GM19025 (cell line): ENCODE data around the gene ZBTB7C.

Experiments
- ATAC-seq: cut with Tn5 transposase; IDR thresholded peaks from one replicate; pipeline ENCODE4 v1.9.1; 2021; ENCODE audit warnings: mild to moderate bottlenecking, low read depth, moderate library complexity; ENCODE audit not compliant: unreplicated experiment

ZBTB7C gene

DNA sequence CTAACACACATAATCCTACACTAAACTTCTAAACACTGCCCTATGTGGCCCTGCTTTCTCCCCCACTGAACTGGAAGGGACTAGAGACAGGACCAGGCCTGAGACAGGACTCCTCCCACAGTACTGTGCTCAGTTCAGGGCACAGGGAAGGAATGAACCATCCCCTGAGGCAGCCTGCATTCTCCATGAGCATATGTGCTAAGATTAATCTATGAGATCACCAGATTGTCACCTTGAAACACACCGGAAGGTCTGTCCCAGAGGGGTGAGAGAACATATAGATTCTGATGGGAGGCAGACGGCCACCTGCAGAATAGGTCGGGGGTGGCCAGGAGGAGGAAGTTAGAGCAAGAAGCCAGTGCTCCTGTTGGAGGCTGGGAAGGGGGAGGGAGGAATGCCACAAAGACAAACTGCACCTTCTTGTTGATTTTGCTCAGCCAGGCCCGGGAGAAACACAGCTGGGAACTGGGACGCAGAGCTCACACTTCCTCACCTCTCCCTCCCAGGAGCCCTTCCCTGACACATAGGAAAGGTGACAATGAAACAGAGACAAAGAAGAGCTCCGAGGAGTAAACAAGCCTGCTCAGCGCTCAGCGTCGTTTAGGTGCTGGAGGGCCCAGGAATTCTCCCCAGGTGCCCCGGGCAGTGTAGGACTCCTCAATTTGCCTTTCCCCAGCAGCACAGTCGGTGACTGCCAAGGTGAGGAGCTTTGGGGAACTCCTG lies 52.1 kb downstream of the ZBTB7C start:
- ATAC-seq, result no peak

DNA sequence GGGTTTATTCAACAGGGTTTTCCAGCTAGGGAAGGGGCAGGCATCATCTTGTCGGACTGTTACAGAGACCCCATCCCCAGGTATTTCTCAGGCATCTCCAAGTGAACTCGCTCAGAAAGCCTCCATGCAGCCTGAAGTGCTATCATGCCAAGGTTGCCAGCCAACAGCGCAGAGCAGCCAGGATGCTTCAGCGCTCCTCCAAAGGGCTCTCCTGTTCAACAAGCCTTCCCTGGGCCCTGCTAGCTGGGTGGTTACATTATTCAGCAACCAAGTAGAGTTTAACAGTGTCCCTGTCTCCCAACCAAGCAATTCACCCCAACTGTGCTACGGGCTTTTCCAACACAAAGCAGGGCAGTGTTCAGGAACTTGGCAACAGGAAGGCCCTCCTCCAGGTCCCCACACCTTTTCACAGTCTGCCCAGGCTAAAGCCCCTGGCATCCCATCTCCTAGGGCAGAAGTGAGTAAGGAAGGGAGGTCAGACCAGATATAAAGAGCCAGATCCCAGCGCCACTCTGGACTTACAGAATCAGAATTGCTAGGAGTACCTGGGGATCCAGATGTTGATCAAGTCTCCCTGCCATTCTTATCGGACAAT lies 52.9 kb downstream of the ZBTB7C start:
- ATAC-seq, result no peak

DNA sequence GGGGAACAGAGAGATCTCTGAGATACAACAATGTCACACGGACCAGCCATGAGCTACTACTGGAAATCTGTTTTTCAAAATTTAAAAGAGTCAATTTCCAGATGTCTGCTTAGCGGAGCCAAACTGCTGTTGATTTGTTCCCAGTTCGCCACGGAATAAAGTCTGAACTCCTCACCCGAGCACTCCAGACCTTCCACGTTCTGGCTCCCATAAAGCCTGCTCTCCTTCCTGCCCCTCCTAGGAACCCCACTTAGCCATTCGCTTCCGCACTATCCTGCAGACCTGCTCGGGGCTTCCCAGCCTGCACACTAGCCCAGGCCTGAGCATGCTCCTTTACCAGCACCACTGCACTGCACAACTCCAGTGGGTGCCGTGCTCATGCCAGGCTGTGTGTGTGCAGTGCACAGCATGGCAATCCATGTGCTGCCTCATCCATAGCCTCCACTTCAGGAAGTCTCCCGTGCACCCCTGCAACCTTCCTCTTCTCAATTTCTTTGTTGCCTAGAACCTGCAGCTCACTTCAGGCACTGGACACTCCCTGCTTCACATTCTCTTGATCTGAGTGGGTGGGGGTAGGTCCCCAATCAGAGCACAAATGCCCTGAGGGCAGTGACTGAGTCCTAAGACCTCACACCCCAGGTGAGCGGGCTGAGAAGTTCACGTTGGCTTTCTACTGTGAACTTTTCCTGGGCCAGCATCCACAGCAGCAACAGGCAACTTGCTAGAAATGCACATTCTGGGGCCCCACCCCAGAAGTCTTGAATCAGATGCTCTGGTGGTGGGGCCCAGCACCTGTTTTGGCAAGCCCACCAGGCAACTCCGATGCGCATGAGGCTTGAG lies 53.7 kb downstream of the ZBTB7C start:
- no peak for ATAC-seq

DNA sequence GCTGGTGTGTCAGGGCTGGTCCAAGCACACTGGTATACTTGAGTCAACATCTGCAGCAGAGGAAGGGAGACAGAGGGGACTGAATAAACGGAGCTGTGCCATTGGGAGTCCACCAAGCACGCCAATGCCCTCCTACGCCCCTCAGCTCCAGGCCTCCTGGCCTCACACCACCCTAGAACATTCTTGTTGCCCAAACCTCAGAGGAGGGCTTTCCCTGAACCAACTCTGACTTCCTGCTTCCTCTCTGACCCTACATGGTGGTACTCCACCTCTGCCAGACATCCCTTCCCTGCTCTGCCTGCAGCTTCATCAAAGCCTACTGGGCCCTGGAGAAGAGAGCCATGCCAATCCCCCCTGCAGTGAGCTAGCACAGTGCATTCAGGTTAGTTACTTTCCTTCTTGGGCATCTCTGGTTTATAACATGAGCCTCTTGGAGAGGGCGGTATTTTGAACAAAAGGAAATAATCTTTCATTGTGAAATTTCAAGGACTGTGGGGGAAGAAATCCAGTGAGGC lies 54.4 kb downstream of the ZBTB7C start:
- ATAC-seq, result no peak

DNA sequence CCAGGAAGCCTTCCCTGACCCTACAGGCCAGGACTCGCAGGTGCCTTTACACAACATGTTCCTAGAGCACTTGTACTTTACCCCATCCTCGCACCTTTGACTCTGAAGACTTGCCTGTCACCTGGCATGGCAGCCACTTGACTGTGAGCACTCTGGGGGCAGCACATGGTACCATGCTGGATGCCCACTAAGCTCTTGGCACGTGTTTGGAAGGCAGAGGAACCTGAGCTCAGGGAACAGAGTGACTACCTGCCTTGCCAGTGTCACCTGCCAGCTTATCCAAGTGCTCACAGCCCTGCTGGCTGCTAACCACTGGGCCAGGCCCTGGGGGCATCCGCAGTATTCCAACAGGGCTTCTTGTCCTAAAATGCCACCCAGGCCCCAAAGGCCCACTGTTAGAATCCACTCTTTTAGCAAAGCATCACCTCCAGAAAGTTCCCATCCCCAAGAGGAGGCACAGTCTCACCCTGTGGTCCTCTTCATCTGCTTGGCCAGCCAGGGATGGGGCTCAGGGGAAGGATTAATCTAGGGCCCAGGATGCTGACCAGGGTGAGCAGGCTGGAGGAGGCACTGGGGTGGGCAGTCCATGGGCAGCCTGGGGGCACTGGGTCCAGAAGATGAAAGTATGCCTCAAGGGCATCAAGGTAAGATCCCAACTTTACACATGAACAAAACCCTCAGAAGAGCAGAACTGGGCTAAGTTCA lies 57.0 kb downstream of the ZBTB7C start:
- ATAC-seq, result no peak

DNA sequence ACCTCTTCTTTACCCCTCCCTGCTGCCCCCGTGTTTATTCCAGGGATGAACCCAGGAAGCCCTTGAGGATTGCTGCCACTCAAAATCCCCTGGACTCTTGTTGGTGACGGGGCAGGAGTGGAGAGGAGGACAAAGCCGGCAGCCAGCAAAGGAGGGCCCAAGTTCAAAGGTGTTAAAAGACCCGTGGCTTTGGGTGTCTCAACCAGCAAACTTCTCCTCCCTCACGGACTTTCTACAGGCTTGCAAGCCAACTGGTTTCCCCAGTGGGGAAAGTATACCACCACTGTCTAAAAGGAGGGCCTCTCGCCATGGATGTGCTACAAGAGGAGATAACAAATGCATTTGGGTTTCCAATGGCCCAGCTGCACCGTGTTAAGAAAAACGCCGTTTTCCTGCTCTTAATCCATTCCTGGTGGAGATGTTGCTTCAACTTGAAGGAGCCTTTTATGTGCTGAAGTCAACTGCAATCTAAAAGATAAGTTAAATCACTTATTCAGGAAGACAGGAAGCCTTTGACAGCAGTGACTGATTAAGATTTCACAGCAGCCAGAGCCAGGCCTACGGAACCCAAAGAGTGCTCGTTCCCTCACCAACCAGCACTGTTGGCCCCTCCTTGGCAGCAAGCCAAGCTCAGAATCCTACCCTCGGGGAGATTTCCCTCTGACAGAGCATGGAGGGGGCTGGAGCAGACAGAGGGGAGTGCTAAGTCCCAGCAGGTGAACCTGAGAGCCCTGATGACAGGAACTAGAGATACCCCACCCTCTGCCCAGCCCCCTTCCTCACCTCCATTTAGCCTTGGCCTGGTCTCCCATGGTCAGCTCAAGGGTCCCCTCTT lies 57.8 kb downstream of the ZBTB7C start:
- no peak for ATAC-seq

DNA sequence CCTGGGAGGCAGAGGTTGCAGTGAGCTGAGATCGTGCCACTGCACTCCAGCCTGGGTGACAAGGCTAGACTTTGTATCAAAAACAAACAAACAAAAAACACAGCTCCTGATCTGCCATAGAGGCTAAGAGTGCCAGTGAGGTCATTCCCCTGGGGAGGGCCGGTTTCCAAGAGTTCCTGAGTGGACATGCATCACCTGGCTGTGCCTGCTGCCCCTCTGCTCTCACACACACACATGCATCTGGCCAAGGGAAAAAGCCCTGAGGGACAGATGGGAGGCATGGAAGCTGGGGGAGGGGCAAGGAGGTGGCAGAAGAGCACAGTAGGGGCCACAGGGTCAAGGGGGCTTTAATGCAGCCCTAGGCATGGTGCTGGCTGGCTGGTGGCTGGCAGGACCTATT lies 60.4 kb downstream of the ZBTB7C start:
- ATAC-seq, result no peak

DNA sequence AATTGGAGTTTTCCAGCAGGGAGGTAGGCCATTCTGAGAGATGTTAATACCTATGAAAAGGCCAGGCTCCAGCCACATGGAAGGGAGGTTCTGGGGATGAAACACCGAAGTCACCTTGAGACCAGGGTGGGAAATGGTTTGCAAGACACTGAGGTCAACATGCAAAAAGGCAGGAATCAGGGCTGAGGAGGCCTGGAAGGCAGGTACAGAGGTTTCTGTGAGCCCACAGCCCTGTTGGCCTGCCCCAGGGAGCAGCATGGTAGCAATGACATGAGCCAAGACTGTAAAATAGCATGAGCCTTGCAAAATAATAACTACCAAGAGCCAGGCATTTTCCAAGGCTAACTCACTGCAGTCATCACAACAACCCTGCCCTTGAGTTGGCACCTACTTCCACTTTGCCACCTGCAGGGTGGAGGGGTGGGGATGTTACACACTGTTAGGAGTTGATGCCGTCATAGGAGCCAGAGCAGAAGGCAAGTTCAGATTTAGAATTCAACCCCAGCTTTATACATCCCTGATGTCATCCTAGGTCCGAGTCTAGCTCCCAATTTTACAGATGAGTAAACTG lies 61.3 kb downstream of the ZBTB7C start:
- no peak for ATAC-seq

DNA sequence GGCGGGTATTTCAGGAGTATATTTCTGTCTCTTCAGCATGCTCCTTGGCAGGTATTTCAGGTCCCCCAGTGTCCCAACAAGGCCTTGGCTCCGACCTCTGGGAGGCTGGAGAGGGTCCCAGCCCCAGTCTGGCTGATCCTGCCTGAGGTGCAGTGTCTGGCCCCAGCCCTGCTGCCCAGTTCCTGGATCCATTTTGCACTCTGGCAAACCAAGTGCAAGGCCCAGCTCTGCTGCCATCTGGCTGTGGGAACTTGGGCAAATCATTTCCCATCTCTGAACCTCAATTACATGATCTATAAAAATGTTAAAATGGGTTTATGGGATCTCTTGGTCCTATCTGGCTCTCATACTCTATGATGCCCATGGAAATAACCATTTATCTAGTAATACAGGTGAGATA lies 63.6 kb downstream of the ZBTB7C start:
- no peak for ATAC-seq

DNA sequence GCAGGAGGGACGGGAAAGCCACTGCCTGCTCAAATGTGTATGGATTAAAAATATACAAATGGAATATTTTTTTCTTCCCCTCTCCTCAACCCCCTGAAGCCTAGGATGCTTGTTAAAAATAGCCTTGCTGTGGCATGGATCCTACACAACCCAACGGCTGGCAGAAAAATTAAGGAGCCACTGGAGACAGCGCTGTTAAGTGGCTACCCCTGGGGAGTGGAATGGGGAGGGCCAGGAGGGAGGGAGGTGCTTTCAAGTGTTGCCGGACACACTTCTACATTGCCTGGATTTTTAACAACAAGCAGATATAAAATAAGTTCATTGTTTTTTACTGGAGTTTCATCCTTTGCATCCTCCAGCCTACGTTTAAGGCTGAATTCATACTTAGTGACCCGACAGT lies 66.6 kb downstream of the ZBTB7C start:
- no peak for ATAC-seq

DNA sequence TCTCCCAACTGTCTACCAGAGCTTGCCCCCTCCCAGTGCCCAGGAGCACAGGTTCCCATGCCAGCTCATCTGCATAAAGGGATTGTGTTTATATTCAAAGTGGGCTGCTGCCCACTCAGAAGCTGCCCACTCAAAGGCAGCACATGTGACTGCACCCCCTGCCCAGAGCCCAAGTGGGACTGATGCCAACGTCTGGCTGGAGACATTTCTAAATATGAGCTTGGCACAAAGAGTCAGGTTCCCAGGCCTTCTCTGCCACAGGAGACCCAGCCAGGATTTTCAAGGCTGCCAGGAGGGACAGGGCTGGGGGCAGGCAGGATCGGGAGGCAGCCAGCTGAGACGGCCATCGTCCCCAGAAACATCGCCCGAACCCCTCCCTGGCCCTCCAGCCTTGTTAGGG lies 67.1 kb downstream of the ZBTB7C start:
- ATAC-seq, result no peak

DNA sequence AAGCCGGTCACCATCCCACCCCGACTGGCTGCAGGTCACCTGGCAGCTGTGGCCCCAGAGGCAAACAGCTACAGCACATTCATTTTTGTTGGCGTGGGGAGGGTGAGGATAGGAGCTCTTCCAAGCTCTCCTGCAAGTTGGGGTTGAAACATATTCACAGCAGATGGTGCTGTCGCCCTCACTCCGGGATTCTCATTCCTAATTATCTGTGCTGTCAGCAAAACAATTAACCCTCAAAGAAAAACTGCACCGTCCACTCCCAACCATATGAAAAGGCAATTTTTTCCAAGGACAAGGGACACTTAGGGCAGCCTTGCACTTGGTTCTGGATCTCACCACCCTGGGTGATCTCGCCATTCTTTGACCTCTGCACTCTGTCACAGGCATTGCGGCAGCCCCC lies 68.6 kb downstream of the ZBTB7C start:
- no peak for ATAC-seq

DNA sequence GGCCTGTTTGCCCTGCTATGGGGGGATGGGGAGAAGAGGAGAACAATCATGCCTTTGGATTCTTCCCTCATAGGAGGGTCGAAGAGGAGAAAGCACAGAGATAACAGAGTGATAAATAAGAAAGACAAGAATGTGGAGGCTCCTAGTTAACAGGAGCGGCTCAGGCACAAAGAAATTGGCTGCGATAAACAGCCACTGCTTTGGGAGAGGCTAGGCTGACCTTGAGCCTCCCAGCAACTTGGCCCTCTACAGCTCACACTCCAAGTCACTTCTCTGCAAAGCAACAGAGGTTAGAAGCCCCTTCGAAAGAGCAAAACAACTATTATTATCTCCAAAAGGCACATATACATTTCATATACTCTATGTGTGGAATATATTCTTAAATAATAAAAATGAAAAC lies 69.5 kb downstream of the ZBTB7C start:
- no peak for ATAC-seq

DNA sequence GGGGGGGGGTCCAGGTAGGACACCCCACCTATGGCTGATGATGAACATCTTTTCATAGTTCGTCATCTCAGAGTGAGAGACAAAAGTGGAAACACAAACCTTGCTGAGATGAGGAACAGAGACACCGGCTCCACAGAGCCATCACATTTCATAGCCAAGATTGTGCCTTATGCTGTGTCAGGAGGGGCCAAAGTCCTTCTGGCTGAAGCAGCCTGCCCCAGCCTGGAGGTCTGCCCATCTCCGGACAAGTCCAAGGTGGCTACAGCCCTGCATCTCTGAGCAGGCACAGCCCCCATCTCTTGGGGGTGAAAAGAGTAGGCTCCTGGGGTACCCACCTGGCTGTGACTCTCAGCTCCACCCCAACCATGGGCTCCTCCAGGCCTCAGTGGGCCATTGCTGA lies 70.3 kb downstream of the ZBTB7C start:
- ATAC-seq, result no peak

DNA sequence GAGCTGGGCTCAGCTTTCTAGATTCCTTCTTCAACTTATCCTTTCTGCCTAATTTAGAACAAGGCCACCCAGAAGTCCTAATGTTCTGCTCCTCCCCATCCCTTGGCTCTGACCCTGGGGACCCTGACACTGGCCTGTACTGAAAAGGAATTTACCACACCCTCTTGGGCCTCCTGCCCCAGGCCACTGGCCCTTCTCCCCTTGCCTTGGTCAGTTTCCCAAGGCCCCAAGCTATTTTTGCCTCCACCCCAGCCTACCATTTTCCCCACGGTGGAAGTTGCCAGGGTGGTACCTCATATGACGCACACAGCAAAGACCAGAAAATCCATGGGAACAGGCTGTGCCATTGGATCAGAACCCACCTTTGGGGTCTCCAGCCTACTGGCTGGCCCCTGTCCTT lies 72.1 kb downstream of the ZBTB7C start:
- no peak for ATAC-seq

DNA sequence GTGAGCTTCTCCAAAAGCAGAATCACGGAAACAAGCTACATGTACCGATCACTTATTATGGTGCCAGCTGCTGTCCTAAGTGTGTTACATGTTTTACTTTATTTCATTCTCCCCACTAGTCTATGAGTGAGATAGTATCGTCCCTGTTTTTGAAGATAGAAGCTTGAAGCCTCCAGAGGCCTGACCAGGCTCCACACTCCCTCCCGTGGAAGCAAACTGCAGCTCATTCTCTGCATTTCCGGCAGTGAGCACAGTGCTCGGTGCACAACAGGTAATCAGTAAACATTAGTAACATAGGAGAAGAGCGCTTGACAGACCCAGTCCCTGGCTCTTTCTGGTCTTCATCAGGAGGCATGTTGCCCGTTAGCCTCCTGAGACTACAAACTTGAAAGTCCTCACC lies 72.9 kb downstream of the ZBTB7C start:
- no peak for ATAC-seq

DNA sequence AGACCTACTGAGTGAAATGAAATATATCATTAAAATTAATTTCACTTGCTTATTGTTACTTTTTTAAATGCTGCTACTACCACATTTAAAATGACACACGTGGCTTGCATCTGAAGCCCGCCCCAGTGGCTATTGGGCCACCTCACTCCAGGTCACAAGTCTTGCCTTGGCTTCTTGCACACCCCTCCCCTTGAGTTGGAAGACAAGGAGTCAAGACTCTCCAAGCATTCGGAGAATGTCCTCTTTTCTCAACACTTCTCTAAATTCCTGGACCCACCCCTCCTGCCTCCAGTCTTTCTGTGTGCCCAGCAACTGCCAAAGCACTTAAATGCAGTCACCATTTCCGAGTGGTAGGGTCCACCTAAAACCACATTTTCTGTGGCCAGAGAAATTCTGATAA lies 73.4 kb downstream of the ZBTB7C start:
- no peak for ATAC-seq

DNA sequence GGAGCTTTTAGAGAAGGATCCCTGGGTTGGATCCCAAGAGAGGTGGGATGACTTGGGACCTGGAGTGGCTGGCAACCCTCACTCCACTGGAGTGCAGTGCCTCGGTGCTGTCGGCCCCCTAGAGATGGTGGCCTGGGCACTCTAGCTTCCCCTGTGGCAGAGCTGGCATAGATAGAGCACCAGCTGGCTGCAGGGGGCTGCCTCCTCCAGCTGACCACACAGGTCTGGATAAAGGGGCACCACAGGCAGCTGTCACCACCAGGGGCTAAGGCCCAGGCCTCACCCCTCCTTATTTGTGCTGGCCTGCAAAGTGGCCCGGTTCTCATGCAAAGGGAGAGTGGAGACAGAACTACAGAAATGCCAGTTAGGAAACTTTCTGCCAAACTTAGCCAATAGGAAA lies 74.3 kb downstream of the ZBTB7C start:
- ATAC-seq, result no peak

DNA sequence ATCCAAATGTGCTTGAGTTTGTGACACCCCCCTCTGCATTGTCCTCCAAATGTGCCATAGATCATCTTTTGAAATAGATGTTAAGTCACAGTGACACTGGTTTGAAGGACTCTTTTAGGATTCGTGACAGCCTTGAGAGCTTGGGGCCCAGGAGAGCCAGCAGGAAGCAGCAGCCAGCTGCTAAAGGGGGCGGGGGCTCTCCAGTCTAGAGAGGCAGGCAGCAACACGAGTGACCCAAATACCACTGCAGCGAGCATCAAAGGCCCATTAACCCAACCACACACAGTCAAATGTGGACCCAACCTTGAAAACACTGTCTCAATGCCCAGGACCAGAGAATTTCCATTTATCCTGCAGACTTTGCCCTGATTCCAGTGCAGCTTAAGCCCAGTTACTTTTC lies 75.6 kb downstream of the ZBTB7C start:
- ATAC-seq, result no peak
